GF-D8 (cell line): ENCODE data around the gene ARHGAP10.

ENCODE experiments used
- DNase-seq: peaks from one replicate; lab custom pipeline; 2025; lab: John Stamatoyannopoulos, UW

ARHGAP10 gene

GRCh38 chr4:147828331-147828905, 96.5 kb downstream of the ARHGAP10 start:
- peak; percentile 15 for DNase-seq

DNA sequence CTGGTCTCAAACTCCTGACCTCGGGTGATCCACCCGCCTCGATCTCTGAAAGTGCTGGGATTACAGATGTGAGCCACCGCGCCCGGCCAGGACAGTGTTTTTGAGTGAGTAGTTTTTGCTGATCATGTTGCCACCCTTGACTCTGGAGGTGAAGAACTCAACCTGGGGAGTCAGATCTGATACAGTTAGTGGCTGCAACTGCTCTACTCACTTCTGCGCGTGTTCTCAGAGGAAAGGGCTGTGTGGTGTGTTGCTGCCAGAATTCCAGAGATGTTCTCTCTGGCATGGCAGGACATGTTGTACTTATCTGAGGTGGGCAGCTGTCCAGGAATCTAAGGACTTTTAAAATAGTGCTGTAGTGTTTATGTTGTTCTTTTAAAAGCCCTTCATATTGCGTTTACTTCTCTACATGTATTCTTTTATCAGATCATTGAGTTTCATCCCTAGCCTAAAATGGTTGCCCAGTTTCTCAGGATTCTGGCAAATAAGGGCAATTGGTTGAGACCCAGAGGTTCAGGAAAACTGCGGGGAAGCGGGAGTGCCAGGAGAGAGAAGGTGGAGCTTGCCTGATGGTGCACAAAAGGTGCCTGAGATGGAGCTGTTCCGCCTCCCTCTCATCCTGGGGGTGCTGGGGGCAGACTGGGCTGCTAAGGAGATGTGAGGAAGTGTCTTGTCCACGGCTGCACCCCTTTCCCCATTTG, 97.7 kb downstream of the ARHGAP10 start:
- DNase-seq, result no peak

GRCh38 chr4:147830102-147830463, 98.2 kb downstream of the ARHGAP10 start:
- DNase-seq, result no peak

DNA sequence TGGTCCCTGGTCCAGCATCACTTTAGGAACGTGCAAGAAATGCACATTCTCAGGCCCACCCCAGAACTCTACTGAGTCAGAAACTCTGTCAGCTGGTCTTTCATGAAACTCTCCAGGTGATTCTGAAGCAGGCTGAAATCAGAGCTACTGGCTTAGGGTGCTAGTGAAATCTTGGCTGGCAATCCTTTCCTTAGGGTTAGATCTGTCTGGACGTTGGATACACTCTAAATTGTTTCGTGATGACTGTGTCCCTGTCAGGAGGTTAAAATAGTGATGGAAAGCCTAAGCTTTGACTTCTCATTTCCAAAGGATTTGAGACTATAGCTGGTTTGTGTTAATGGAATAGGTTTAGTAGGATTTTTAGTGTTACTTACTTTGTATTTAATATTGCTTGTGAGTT, 99.1 kb downstream of the ARHGAP10 start:
- no peak for DNase-seq

DNA sequence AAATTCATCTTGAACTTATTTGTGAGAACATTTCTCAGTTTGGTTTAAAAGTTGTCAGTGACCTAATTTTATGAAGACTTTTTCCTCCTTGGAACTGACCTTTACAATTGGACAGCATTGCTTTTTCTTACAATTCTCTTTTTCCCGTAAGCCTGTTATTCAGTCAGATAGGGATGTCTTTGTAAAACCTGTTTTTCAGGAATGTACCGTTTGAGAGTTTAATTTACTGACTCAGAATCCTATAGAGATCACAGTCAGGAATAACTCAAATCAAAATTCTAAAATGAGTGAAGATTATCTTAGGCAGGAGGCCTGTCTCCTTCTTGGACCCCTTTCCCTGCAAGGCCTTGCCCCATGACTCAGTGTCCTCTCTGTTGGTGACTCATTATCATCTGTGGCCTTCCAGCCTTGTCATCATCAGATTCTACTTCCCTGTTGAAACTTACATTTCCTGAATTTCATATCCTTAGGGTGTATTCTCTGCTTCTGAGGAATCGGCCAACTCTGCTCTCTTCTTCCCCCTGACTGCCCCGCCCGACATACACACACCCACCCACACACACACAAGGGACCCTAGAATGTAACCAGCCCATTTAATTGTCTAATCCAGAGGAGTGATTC, 99.8 kb downstream of the ARHGAP10 start:
- no peak for DNase-seq

- no peak for DNase-seq
Measured at GRCh38 chr4:147833254-147833653, 101.4 kb downstream of the ARHGAP10 start.

- no peak for DNase-seq
Measured at GRCh38 chr4:147833741-147834140, 101.9 kb downstream of the ARHGAP10 start.

DNA sequence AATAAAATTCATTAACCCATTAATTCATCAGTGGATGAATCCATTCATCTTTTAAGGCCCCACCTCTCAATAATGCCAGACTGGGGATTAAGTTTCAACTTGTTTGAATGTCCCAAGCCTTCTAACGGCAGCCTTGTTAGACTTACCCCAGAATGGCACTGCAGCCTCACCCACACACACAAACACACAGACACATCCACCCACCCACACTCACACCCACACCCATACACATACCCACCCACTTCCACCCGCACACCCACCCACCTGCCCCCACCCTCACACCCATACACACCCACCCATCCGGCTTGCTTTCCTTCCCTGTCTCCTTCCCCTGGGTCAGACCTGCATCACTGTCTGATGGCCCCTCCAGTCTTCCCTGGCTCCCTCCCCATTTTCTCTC, 102.6 kb downstream of the ARHGAP10 start:
- DNase-seq, result no peak

GRCh38 chr4:147836807-147837206, 104.9 kb downstream of the ARHGAP10 start:
- no peak for DNase-seq

- no peak for DNase-seq
Measured at GRCh38 chr4:147837435-147837834, 105.5 kb downstream of the ARHGAP10 start.

DNA sequence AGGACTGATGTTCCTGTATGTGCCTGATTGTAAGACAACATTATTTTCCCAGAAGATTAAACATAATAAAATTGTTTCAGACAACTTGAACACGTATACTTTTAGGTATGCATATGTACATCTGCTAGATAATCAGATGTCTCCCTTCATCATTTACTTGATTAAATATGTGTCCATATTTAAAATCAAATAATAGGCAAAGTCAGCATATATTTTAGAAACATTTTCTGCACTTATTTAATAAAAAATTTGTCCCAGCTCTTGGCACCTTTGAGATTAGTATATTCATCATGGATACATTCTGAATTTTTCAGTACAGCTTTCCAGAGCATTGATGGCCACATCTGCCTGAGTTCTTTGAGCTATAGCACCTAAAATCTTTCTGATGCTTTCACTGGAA, 106.0 kb downstream of the ARHGAP10 start:
- no peak for DNase-seq

DNA sequence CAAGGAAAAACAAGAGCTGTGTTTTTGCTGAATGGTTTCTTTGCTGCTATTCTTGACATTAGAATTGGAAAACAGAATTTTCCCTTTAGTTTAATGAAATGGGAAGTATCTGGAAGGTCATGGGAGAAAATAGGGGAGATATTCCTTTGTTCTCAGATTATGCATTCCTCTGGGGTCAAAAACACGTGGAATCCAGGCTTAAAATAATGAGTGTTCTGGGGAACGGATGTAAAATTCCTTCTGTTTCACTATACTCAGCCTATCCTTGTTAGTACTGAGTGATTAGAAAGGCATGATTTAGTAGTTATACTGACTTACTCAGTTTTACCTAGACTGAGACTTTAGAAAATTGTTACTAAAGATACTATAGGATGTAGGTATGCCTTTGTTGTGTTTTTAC, 107.3 kb downstream of the ARHGAP10 start:
- no peak for DNase-seq

GRCh38 chr4:147839663-147840062, 107.8 kb downstream of the ARHGAP10 start:
- DNase-seq, result no peak

DNA sequence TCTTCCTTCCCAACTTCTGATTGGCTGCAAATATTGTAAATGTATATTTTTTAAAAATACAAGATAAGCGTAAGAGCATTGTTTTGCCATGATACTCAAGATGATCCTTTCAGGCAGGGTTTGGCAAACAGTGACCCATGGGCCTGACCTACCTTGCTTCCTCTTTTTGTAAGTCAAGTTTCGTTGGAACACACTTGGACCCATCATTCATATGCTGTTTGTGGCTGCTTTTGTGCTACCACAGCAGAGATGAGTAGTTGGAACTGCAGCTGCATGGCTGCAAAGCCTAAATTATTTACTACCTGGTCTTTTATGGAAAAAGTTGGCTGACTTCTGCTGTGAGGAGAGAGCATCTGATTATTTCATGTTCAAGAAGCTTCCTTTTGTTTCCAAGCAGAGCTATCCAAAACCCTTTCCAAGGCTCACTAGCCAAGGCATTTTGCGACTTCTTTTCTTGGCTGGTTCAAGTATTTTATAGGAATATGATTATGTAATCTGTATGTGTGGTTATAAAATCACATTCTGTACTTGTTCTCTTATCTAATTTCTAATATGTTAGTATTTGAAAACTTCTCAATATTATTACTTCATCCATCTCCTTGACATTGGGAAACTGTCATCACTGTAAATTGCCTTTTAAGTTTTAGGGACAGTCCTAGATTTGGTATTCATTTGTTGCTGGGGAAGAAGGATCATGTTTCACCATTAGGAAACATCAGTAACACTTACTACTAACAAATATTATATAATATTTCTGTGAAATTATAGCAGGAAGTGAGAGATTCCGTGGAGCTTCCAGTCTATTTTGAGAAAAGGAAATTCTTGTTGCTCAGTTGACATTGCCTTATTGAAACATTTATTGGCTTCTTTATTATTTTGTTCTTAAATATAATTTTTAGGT, 109.2 kb downstream of the ARHGAP10 start:
- DNase-seq, result no peak

- no peak for DNase-seq
Measured at GRCh38 chr4:147842573-147842972, 110.7 kb downstream of the ARHGAP10 start.

- no peak for DNase-seq
Measured at GRCh38 chr4:147843162-147843561, 111.3 kb downstream of the ARHGAP10 start.

GRCh38 chr4:147844781-147845180, 112.9 kb downstream of the ARHGAP10 start:
- DNase-seq, result no peak

DNA sequence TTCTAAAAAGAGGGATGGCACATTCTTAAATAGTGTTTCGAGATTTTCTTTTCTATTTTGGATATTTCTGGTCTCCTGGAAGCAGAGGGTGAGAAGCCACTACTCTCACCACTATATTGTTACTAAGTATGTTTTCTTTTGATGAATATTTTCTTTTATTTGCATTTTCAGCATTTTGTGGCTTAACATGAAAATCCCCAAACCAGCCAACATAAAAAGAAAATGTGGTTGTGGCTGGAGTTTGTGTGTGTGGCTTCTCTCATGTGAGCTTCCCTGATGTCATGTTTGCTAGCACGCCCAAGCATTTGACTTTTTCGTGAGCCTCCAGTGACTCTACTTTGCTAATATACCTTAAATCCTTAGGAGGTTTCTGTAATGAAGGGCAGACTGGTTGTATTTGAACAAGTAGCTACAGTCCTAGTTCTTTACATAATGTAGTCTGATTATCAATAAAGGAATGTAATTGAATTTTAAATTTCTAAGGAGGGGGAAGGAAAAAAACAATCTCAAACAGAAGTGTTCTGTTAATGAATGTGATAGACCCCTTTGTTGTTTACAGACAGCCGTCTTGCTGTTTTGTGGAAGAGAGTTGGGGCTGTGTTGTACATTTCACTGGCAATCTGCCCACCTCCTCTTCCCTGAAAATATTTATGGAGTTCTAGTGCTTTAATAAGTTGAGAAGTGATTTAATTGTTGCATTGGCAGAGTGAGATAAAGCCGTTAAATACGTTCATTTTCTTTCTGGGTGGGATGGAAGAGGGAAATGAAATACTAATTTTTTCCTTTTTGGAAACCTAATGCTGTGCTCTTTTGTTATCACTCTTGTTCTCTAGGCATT, 114.6 kb downstream of the ARHGAP10 start:
- DNase-seq, result no peak

DNA sequence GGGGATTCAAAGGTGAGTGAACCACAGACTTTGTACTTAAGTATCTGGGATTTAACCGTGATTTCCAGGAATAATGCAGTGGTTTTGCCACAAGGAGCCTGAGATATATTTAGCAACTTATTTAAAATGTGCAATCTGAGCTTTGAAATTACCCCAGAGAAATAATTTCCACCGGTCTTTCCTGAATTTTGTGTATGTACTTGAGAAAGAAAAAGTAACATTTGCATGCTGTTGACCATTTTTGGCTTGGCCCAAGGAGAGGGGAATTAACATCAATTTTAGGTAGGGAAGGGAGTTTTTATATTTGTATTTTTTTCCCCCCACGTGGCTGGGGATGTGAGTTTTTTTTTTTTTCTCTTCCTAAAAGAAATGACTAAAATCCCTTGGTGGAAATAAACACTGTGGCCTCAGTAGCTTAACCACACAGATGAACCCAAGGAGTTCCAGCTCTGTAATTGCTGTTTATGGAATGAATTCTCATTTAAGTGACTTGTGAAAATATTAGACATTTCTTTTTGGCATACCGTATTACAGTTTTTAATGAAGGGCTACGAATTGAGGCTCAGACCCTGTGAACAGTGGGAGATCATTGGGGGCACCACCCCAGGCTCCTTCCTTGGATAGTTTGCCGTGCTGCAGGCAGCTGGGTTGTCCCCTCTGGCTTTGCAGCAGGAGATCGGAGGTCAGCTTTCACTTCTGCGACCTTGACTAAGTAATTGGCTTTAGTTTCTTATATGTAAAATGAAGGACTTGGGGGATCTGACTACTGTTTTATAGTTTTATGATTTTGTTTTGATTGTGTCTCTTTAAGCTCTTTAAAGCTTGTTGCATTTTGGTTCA, 116.1 kb downstream of the ARHGAP10 start:
- no peak for DNase-seq

DNA sequence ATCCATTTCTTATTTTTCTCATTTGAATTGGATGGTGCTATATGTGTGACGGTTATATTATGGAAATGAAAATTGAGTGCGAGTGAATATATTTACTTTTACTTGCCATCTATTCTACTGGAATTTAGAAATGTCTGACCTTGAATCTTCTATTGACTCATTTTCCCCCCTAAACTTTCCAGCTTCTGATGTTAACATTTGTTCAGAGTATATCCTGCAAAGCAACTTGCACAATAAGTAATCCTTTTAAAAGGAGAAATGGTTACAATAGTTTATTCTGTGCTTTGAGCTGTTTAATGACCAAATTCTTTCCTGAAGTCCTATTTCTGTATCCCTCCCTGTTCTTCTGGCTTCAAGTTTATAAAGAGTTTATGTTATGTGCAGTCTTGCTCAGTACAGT, 116.7 kb downstream of the ARHGAP10 start:
- no peak for DNase-seq

DNA sequence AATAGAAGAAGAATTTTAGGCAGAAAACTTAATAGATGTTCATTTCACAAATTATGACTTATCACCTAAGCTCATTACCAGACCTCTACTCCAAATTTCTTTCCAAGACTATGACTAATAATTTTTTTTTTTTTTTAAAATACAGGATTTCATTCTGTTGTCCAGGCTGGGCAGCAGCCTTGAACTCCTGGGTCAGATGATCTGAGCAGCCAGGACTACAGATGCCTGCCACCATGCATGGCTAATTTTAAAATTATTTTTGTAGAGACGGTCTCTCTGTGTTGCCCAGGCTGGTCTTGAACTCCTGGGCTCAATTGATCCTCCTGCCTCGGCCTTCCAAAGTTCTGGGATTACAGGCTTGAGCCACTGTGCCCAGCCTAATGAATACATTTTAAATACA, 119.2 kb downstream of the ARHGAP10 start:
- DNase-seq, result no peak
